Esophagus squamous epithelium (tissue), 4 donors: ENCODE data around the gene GRIPAP1.

Source experiments
- POLR2A ChIP-seq, 4 donors: fragments of 450-650 bp; IDR thresholded peaks; one replicate each; pipeline ENCODE4 v1.6.1; 2017; ENCODE audit warnings: antibody characterized with exemption in 4 of 4, mild to moderate bottlenecking in 4 of 4, moderate library complexity in 3 of 4
- TF ChIP-seq, protein P1 (sequence below), 6 experiments: fragments of 450-650 bp in 4 of 6; fragments of 200-600 bp in 2 of 6; sonication (generic) in 2 of 6; IDR thresholded peaks; one replicate each; pipeline ENCODE4 v1.5.1; 2016 to 2019; ENCODE audit warnings: antibody characterized with exemption in 6 of 6, mild to moderate bottlenecking in 4 of 6, moderate library complexity in 4 of 6

DNA sequence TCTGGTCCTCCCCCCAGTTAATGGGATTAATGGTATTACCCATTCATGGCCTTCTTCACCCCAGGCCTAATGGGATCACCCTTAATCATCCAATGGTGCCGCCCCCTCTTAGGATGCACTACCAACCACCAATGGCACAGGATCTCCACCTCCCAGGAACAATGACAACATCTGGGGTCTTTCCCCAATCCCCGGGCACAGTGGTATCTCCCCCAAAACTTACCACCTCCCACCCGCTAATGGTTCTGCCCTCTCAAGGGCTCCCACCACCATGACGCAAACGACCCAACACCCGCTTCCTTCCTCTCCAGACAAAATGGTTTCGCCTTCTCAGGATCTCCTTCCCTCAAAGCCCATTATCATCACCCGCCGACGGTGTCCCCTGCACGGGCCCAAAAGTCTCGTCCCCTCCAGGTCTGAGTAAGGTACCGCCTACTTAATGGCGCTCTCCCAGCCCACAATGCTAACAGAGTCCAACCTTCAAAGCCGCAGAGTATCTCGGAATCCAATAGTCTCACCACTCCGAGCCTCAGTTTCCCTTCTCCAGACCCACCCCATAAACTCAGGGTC lies 458 bp downstream of the GRIPAP1 start:
- TF ChIP-seq, protein P1, sequence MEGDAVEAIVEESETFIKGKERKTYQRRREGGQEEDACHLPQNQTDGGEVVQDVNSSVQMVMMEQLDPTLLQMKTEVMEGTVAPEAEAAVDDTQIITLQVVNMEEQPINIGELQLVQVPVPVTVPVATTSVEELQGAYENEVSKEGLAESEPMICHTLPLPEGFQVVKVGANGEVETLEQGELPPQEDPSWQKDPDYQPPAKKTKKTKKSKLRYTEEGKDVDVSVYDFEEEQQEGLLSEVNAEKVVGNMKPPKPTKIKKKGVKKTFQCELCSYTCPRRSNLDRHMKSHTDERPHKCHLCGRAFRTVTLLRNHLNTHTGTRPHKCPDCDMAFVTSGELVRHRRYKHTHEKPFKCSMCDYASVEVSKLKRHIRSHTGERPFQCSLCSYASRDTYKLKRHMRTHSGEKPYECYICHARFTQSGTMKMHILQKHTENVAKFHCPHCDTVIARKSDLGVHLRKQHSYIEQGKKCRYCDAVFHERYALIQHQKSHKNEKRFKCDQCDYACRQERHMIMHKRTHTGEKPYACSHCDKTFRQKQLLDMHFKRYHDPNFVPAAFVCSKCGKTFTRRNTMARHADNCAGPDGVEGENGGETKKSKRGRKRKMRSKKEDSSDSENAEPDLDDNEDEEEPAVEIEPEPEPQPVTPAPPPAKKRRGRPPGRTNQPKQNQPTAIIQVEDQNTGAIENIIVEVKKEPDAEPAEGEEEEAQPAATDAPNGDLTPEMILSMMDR (IDR thresholded peaks at IDR 0.05), result no peak
- TF ChIP-seq POLR2A (IDR thresholded peaks at IDR 0.05), result no peak
